Activated CD4-positive, alpha-beta T cell treated with anti-CD3 and anti-CD28 coated beads for 1 hour (primary cell): ENCODE data around the gene PROM2.

Source experiments
- DNase-seq: peaks from one replicate; pipeline ENCODE4 v3.0.0-alpha.2; 2020

PROM2 gene

GRCh38 chr2:95308426-95308990 lies 34.3 kb downstream of the PROM2 start:
- DNase-seq = no peak

GRCh38 chr2:95309599-95309998 lies 35.4 kb downstream of the PROM2 start:
- DNase-seq = no peak

- DNase-seq = no peak
Measured at GRCh38 chr2:95310216-95310615, 36.0 kb downstream of the PROM2 start.

GRCh38 chr2:95310651-95311050 lies 36.4 kb downstream of the PROM2 start:
- no peak for DNase-seq

GRCh38 chr2:95311815-95312542 lies 37.7 kb downstream of the PROM2 start:
- no peak for DNase-seq

GRCh38 chr2:95312543-95313201 lies 38.4 kb downstream of the PROM2 start:
- no peak for DNase-seq

- no peak for DNase-seq
Measured at GRCh38 chr2:95313296-95314131, 39.3 kb downstream of the PROM2 start.

GRCh38 chr2:95314598-95314963 lies 40.3 kb downstream of the PROM2 start:
- DNase-seq = no peak

- no peak for DNase-seq
Measured at GRCh38 chr2:95314964-95315611, 40.8 kb downstream of the PROM2 start.

- no peak for DNase-seq
Measured at GRCh38 chr2:95315801-95316411, 41.7 kb downstream of the PROM2 start.

GRCh38 chr2:95316466-95317122 lies 42.3 kb downstream of the PROM2 start:
- no peak for DNase-seq

- DNase-seq = no peak
Measured at GRCh38 chr2:95317123-95317500, 42.9 kb downstream of the PROM2 start.

- DNase-seq = no peak
Measured at GRCh38 chr2:95317665-95318425, 43.6 kb downstream of the PROM2 start.

GRCh38 chr2:95318431-95319220 lies 44.4 kb downstream of the PROM2 start:
- DNase-seq = no peak

- DNase-seq = no peak
Measured at GRCh38 chr2:95319481-95320343, 45.5 kb downstream of the PROM2 start.

- DNase-seq = no peak
Measured at GRCh38 chr2:95320344-95320712, 46.1 kb downstream of the PROM2 start.

- no peak for DNase-seq
Measured at GRCh38 chr2:95320986-95321767, 46.9 kb downstream of the PROM2 start.

GRCh38 chr2:95323347-95324155 lies 49.3 kb downstream of the PROM2 start:
- no peak for DNase-seq
